ENCODE results near the gene HOXA1.

GRCh38 chr7:27091105-27091504 lies 4.7 kb downstream of the HOXA1 start:
- TF ChIP-seq, protein P1, sequence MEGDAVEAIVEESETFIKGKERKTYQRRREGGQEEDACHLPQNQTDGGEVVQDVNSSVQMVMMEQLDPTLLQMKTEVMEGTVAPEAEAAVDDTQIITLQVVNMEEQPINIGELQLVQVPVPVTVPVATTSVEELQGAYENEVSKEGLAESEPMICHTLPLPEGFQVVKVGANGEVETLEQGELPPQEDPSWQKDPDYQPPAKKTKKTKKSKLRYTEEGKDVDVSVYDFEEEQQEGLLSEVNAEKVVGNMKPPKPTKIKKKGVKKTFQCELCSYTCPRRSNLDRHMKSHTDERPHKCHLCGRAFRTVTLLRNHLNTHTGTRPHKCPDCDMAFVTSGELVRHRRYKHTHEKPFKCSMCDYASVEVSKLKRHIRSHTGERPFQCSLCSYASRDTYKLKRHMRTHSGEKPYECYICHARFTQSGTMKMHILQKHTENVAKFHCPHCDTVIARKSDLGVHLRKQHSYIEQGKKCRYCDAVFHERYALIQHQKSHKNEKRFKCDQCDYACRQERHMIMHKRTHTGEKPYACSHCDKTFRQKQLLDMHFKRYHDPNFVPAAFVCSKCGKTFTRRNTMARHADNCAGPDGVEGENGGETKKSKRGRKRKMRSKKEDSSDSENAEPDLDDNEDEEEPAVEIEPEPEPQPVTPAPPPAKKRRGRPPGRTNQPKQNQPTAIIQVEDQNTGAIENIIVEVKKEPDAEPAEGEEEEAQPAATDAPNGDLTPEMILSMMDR (conservative IDR thresholded peaks at IDR 0.05 in 1 of 2, IDR thresholded peaks at IDR 0.05 in 1 of 2; ENCODE audit: extremely low read depth in 1 of 2, insufficient read depth in 1 of 2, low read depth in 1 of 2, low read length in 2 of 2) = no peak
- no peak for TF ChIP-seq EZH2 (IDR thresholded peaks at IDR 0.05; ENCODE audit: borderline replicate concordance, low read length)

All from mammary epithelial cell (primary cell).